CD14-positive monocyte (primary cell): ENCODE data around the gene QDPR. TPM values are rescaled to one million over a fixed set of nuclear protein-coding genes. Genes with fewer than 3 reads are reported as not detected.
A peak's percentile ranks its signal among the peaks of the same experiment; 100 is the strongest.

Experiments used
- DNase-seq, 3 donors: peaks; one replicate each; pipeline ENCODE4 v3.0.0-alpha.2; 2011 to 2022
- H2AFZ ChIP-seq: 2 replicates; pipeline ENCODE4 v1.6.0; 2012; ENCODE audit warnings: mild to moderate bottlenecking, low read depth, low read length, inconsistent platforms; ENCODE audit not compliant: insufficient read depth, poor library complexity, severe bottlenecking
- H3K27ac ChIP-seq, 2 donors: 1 replicate in 1 of 2; 2 replicates in 1 of 2; pipeline ENCODE4 v1.5.1; 2012 to 2013; ENCODE audit warnings: low read length in 2 of 2, control low read depth in 1 of 2, inconsistent platforms in 1 of 2, low read depth in 1 of 2, mild to moderate bottlenecking in 1 of 2
- H3K27me3 ChIP-seq, 2 donors: one replicate each; pipeline versions ENCODE4 v1.6.0 to v1.6.1; 2011 to 2013; ENCODE audit warnings: low read length in 2 of 2; ENCODE audit not compliant: control insufficient read depth in 2 of 2, insufficient read depth in 2 of 2
- H3K36me3 ChIP-seq, 2 donors: replicated peaks in 1 of 2; 1 replicate in 1 of 2; 2 replicates in 1 of 2; pipeline versions ENCODE4 v1.5.1 to v1.6.1; 2012 to 2013; ENCODE audit warnings: low read length in 2 of 2, control low read depth in 1 of 2, inconsistent platforms in 1 of 2, mild to moderate bottlenecking in 1 of 2; ENCODE audit not compliant: insufficient read depth in 2 of 2, control insufficient read depth in 1 of 2
- H3K4me1 ChIP-seq, 2 donors: 1 replicate in 1 of 2; 2 replicates in 1 of 2; pipeline versions ENCODE4 v1.5.1 to v1.6.1; 2012 to 2013; ENCODE audit warnings: low read length in 2 of 2, control low read depth in 1 of 2, inconsistent platforms in 1 of 2, mild to moderate bottlenecking in 1 of 2, moderate library complexity in 1 of 2; ENCODE audit not compliant: insufficient read depth in 2 of 2, control insufficient read depth in 1 of 2
- H3K4me2 ChIP-seq: replicated peaks from 2 replicates; pipeline ENCODE3; 2012; ENCODE audit warnings: low read length, moderate library complexity, mild to moderate bottlenecking; ENCODE audit not compliant: poor library complexity, severe bottlenecking; ENCODE audit errors: extremely low read depth
- H3K4me3 ChIP-seq, 3 experiments: fragments of 200-600 bp in 1 of 3; sonication (generic) in 1 of 3; replicated peaks in 1 of 3; 1 replicate in 2 of 3; 2 replicates in 1 of 3; pipeline ENCODE4 v1.5.1; 2011 to 2013; ENCODE audit warnings: low read length in 3 of 3, mild to moderate bottlenecking in 3 of 3, control low read depth in 2 of 3, low read depth in 2 of 3, inconsistent platforms in 1 of 3, moderate library complexity in 1 of 3
- H3K79me2 ChIP-seq: 2 replicates; pipeline ENCODE4 v1.6.0; 2012; ENCODE audit warnings: mild to moderate bottlenecking, control low read depth, inconsistent platforms, low read length, moderate library complexity; ENCODE audit not compliant: insufficient read depth
- H3K9ac ChIP-seq: 2 replicates; pipeline ENCODE4 v1.6.0; 2017; ENCODE audit warnings: low read length, mild to moderate bottlenecking; ENCODE audit not compliant: insufficient read depth, poor library complexity, severe bottlenecking
- H3K9me3 ChIP-seq, 2 donors: replicated peaks in 1 of 2; 1 replicate in 1 of 2; 2 replicates in 1 of 2; pipeline versions ENCODE4 v1.5.1 to v1.6.1; 2012 to 2013; ENCODE audit warnings: low read length in 2 of 2, control low read depth in 1 of 2; ENCODE audit not compliant: control insufficient read depth in 1 of 2, insufficient read depth in 1 of 2
- H4K20me1 ChIP-seq: 2 replicates; pipeline ENCODE4 v1.6.0; 2012; ENCODE audit warnings: mild to moderate bottlenecking, low read length, control low read depth, moderate library complexity; ENCODE audit not compliant: insufficient read depth
- H3K27ac Mint-ChIP-seq, 7 donors: one replicate each; pipeline ENCODE4 v1.8.0; 2020; ENCODE audit warnings: mild to moderate bottlenecking in 7 of 7, mixed read lengths in 7 of 7, moderate library complexity in 6 of 7, inconsistent platforms in 2 of 7
- H3K27me3 Mint-ChIP-seq, 3 donors: one replicate each; pipeline ENCODE4 v1.8.0; 2021 to 2022; ENCODE audit warnings: low read depth in 3 of 3, mild to moderate bottlenecking in 3 of 3, mixed read lengths in 3 of 3, moderate library complexity in 3 of 3, inconsistent platforms in 1 of 3
- H3K36me3 Mint-ChIP-seq, 2 donors: one replicate each; pipeline ENCODE4 v1.8.0; 2020; ENCODE audit warnings: mixed read lengths in 2 of 2, inconsistent platforms in 1 of 2, mild to moderate bottlenecking in 1 of 2
- H3K4me1 Mint-ChIP-seq: one replicate; pipeline ENCODE4 v1.8.0; 2020; ENCODE audit warnings: mild to moderate bottlenecking, mixed read lengths
- H3K4me3 Mint-ChIP-seq, 2 donors: one replicate each; pipeline ENCODE4 v1.8.0; 2020; ENCODE audit warnings: mild to moderate bottlenecking in 2 of 2, mixed read lengths in 2 of 2, moderate library complexity in 1 of 2
- H3K9me3 Mint-ChIP-seq, 7 donors: one replicate each; pipeline ENCODE4 v1.8.0; 2020 to 2022; ENCODE audit warnings: mixed read lengths in 7 of 7, mild to moderate bottlenecking in 6 of 7, moderate library complexity in 6 of 7, inconsistent platforms in 2 of 7
- CTCF ChIP-seq: fragments of 200-600 bp; IDR thresholded peaks from one replicate; pipeline ENCODE4 v1.8.0; 2022; ENCODE audit warnings: antibody characterized with exemption, mild to moderate bottlenecking
- WGBS: methylation state at CpG from one replicate; pipeline ENCODE4 v1.1.5; 2013; ENCODE audit warnings: missing lambda C conversion rate; ENCODE audit not compliant: insufficient coverage; 5-methylcytosine and 5-hydroxymethylcytosine counted together
- intact Hi-C, 2 donors: fragments of 100-400 bp; cut with micrococcal nuclease; formaldehyde crosslinking; loops; one replicate each; pipeline versions ENCODE4 v1.15.0 to v1.15.1; 2023
- polyA plus RNA-seq, 3 donors: library from polyadenylated mRNA; depleted of rRNA in 1 of 3; unstranded in 2 of 3; stranded (reverse) in 1 of 3; fragments of 300-500 nt in 2 of 3; fragments of >200 nt in 1 of 3; fragmentation: Illumina TruSeq in 2 of 3; gene quantifications; 1 replicate in 2 of 3; 2 replicates in 1 of 3; pipeline ENCODE4 v1.2.3, GENCODE V29; 2012 to 2021

The QDPR gene
- polyA plus RNA-seq, 3 donors = 15.8 to 31.7 (median 27.7) TPM

- H3K27ac Mint-ChIP-seq = no peak overlapping the region
- Histone ChIP-seq H3K36me3 (no peaks in the 10 kb centered on the region), H3K79me2 (peaks cover 11% of the 10 kb centered on the region), H4K20me1 (no peaks in the 10 kb centered on the region), H2AFZ (peak overlapping the region; percentile 94), H3K4me1 (peaks cover 14 to 17% of the 10 kb centered on the region in 2 donors), H3K27ac (no peak overlapping the region), H3K4me3 (peak overlapping the region in 1 of 3 experiments; percentile 85), H3K4me2 (no peak overlapping the region), H3K9ac (no peak overlapping the region), H3K27me3 (no peaks in the 10 kb centered on the region), H3K9me3 (no peaks in the 10 kb centered on the region)
- intact Hi-C loops = no loop called here
- TF ChIP-seq CTCF = no peak
- WGBS = 30% methylated on average over 2 of the region's 5 CpGs
- peaks cover 23% of the 10 kb centered on the region for H3K4me1 Mint-ChIP-seq
- no peak for DNase-seq
- peaks cover 6 to 10% of the 10 kb centered on the region in 2 donors for H3K36me3 Mint-ChIP-seq
- peak overlapping the region in 1 of 2 donors; percentile 100 for H3K4me3 Mint-ChIP-seq
- H3K9me3 Mint-ChIP-seq = no peaks in the 10 kb centered on the region
- peaks cover 2 to 12% (median 11%) of the 10 kb centered on the region in 3 donors for H3K27me3 Mint-ChIP-seq
Observed at GRCh38 chr4:17512973-17513665, 1.2 kb upstream of the QDPR start.

GRCh38 chr4:17511509-17511949, 361 bp downstream of the QDPR start:
- Mint-ChIP-seq H3K9me3 (no peaks in the 10 kb centered on the region), H3K27ac (peak overlapping the region in 5 of 7 donors; percentile 37 to 80 (median 58)), H3K36me3 (peaks cover 14 to 21% of the 10 kb centered on the region in 2 donors), H3K4me1 (peaks cover 23% of the 10 kb centered on the region), H3K27me3 (peaks cover 2 to 8% (median 7%) of the 10 kb centered on the region in 3 donors), H3K4me3 (peak overlapping the region; percentile 95 to 100)
- H3K27ac ChIP-seq = peak overlapping the region in 1 of 2 donors; percentile 14
- peak; percentile 13 to 25 (median 20) for DNase-seq
- no peaks in the 10 kb centered on the region for H3K27me3 ChIP-seq
- peaks cover 11% of the 10 kb centered on the region for H3K79me2 ChIP-seq
- peak overlapping the region; percentile 89 for H3K4me2 ChIP-seq
- H3K9me3 ChIP-seq = no peaks in the 10 kb centered on the region
- H4K20me1 ChIP-seq = no peaks in the 10 kb centered on the region
- WGBS = 1% methylated on average over 31 of the region's 32 CpGs
- H3K4me3 ChIP-seq = peak overlapping the region; percentile 78 to 87 (median 85)
- H3K4me1 ChIP-seq = peaks cover 14 to 17% of the 10 kb centered on the region in 2 donors
- H3K36me3 ChIP-seq = peaks cover 2 to 9% of the 10 kb centered on the region in 2 donors
- TF ChIP-seq CTCF = no peak
- peak overlapping the region; percentile 94 for H2AFZ ChIP-seq
- intact Hi-C loops = no loop called here
- H3K9ac ChIP-seq = peak overlapping the region; percentile 68
